Activated naive CD4-positive, alpha-beta T cell treated with anti-CD3 and anti-CD28 coated beads, Interleukin-2, amount 50 U/mL, for 72 hours (primary cell): ENCODE data around the gene KLF14. TPM values are rescaled to one million over a fixed set of nuclear protein-coding genes. Genes with fewer than 3 reads are reported as not detected.

Source experiments
- total RNA-seq, 2 donors: library from RNA; stranded (reverse); gene quantifications; one replicate each; pipeline ENCODE4 v1.2.3, GENCODE V29; 2022

KLF14 gene
- total RNA-seq, 2 donors from 2014 or later = not detected

Other genes starting within 250 kb of the KLF14 start
- 1 to 10 TPM; 1.9 to 2.5 TPM for gene MEST, start 242.1 kb downstream of the KLF14 start, total RNA-seq
- gene COPG2, start 65.5 kb downstream of the KLF14 start, total RNA-seq = 10 to 100 TPM; 28.0 to 55.0 TPM
- not detected for gene TSGA13, start 47.7 kb downstream of the KLF14 start, total RNA-seq